ENCODE results near the gene CFAP99.
A peak's percentile ranks its signal among the peaks of the same experiment; 100 is the strongest.

CFAP99 gene

GRCh38 chr4:2393353-2394270 lies 25.1 kb upstream of the CFAP99 start:
- no peak for DNase-seq

DNA sequence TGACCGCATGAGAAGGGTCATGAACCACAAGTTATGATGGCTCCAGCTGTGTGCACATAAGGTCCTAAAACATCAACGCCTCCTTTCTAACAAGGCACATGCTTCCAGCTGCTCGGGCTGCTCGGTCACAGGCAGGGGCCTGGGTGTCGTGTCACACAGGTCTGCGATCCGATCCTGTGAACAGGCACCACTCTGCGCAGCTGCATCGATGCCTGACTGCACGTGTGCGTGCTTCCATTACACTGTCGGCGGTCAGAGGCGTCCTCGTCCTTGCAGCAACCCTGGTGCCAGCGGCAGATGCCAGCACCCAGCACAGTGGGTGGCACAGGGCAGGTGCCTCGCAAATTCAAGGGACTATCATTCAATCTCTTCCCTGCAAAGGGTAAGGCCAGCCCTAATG lies 24.2 kb upstream of the CFAP99 start:
- DNase-seq = no peak

DNA sequence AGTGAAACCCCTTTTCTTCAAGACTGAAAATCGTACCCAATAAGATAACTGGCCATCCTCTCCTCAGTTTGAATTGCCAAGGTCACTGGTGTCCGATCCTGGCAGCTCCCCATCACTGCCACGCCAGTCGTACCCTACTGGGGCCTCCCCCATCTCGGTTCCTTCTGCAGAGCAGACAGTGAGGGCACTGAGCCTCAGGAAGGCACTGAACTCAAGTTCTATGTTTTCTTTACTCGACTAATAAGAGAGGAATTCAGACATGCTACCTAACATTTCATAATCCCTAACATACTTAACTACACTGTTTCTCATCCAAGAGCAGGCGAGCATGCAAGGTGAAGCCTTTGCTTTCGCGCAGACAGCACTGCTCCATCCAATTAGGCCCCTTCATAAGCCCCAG lies 23.7 kb upstream of the CFAP99 start:
- DNase-seq = no peak

DNA sequence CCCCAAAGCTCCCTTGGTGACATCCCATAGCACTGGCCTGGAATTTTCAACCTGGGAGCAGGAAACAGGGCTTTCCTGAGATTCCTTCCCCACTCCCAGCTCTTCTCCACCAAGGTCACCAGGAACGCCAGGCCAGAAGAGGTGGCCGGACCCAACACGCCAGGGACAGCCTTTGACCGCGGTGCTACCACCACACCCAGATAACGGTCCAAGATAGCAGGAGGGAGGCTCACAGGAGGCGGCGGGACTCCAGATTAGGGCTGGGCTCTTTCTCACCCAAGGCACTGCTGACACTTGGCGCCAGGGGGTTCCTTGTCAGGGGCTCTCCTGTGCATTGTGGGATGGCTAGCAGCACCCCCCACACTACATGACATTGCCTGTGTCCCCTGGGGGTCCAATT lies 23.2 kb upstream of the CFAP99 start:
- DNase-seq = no peak

GRCh38 chr4:2396781-2397368 lies 21.9 kb upstream of the CFAP99 start:
- DNase-seq = no peak

GRCh38 chr4:2397596-2398379 lies 21.0 kb upstream of the CFAP99 start:
- no peak for DNase-seq

DNA sequence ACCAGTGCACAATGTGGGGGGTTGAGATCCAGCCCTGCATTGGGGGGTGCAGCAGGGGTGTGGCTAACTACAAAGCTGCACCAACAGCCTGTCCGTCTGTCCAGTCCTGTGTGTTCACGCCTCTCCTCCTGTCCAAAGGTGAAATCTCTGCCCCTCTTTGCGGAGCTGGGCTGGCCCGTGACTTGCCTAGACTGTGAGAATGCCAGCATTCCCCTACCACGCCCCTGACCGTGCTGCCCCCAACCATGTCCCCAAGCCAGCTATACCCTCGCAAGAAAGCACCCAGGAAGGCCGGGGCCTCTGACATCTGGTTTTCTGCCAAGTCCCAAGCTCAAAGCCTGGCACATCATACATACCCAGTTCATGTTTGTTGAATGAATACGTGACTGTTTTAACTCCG lies 19.5 kb upstream of the CFAP99 start:
- DNase-seq = no peak

DNA sequence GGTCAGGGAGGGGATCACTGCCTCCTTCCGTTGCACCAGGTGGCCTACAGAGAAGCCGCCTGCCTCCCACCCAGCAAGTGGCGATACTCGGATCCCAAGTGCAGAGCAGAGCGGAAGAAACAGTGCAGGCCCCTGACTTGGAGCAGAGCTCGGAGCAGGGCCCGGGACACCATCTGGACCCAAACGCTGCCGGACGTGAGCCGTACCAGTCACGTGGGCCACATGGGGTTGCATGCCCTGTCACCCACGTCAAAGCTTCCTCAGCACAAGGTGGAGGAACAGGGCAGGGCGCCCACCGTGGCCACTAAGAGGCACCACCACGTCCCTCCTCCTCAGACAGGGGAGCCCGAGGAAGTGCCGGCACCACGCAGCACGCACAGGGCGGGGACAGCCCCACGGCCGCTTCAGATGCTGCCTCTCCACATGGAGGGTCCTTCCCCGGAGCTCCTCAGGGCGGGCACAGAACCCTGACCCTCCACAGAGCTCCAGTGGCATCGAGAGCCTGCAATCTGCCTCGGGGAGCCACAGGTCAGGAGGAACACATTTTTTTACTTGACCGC lies 19.0 kb upstream of the CFAP99 start:
- no peak for DNase-seq

DNA sequence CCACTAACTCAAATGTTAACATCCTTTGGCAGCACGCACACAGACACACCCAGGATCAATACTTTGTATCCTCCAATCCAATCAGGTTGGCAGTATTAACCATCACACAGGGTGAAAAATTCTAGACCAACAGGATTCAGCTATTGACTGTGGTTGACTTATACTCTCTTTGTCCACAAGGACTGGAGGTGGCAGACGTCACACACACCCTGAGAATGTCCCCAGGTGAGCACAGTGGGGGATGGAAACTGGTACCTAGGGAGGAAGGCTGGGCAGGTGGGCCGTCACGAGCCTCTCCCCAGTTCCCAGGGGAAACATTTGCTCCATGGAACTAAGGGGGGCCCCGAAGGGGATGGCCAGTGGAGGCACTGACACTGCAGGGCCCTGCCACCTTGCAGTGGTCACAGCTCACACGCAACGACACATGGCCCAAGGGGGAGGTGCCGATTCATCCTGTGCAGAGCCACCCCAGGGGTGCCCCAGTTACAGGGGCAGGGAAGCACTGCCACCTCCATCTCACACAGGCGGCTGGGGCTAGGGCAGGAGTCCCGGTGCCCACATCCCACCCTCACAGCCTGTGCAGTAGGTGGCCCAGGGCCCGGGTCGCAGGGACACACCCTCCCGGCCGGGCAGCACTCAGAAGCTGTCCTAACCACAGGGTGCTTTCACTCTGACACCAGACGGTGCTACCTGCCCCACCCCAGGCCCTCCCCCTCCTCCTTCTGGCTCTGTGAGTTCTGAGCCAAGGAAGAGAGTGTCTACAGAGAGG lies 17.7 kb upstream of the CFAP99 start:
- DNase-seq = no peak

DNA sequence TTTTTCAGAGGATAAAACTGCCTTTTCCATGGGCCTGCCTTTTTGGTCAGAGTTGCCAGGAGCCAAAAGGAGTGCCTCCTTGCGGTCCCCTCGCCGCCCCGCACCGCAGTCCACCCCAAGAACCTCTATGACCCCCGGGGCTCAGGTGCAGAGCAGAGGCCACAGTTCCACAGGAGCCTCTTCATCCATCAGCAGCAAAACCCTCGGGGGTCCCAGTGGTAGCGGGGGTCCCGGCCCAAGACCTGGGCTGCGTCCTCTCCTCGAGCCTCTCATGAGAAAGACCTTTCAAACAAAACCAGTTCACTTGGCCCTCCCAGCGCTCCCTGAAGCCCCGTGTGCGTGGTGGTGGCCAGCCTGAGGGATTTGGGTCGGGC lies 17.2 kb upstream of the CFAP99 start:
- no peak for DNase-seq

DNA sequence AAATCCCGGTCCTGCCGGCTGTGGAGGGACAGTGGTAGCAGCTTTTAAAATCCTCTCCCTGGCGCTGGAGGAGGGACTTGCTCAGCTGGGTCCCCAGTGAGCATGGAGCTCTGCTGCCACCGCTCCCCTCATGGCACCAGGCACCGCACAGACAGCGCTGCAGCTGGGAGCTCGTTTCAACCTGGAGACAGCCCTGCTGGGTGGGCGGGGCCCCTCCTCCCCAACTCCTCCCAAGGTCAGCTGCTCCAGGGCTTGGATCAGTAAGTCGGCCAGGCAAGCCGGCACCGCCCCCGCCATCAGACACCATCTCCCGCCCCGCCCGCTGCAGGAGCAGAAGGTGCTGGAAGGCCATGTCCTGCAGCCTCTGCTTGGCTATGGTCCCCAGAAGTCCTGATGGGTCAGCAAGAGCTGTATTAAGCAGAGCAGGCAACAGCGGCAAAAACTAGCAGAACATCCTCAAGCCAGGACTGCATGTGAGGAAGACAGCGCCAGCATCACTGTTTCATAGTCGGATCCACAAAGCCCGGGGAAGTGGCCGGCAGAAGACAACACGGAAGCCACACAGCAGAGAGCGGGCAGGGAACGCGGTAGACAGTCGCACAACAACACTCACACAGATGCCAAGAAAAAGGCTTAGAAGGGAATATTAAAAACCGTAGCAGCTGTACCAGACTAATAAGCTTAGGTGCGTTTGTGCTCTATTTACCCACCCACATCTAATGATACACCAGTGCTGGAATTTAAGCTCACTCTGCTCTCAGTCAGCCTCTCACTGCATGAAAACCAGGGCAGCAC lies 16.5 kb upstream of the CFAP99 start:
- peak in 1 of 2 donors; percentile 65 for DNase-seq

GRCh38 chr4:2402941-2403340 lies 15.8 kb upstream of the CFAP99 start:
- peak in 1 of 2 donors; percentile 68 for DNase-seq

GRCh38 chr4:2406406-2406805 lies 12.3 kb upstream of the CFAP99 start:
- no peak for DNase-seq

DNA sequence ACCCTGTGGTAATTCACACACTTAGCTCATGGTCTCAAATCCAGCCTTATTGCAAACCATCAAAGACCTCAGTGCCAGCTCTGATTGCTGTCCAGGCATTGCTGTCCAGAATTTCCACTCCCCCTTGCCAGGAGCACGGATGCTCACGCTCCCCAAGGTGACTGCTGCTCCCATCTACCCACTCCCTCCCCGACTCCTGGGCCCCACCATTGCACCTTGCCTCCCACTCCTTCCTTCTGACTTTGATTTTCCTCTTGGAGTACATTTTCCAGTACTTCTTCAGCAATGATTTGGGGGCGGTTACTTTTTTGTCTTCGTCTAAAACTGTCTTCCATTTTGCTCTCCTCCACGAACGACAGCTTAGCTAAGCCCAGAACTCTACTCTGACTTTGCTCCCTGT lies 11.8 kb upstream of the CFAP99 start:
- DNase-seq = no peak

- DNase-seq = no peak
These were observed 10.8 kb upstream of the CFAP99 start for GRCh38 chr4:2407991-2408342.

- DNase-seq = no peak
These were observed 10.3 kb upstream of the CFAP99 start for GRCh38 chr4:2408401-2408958.

DNA sequence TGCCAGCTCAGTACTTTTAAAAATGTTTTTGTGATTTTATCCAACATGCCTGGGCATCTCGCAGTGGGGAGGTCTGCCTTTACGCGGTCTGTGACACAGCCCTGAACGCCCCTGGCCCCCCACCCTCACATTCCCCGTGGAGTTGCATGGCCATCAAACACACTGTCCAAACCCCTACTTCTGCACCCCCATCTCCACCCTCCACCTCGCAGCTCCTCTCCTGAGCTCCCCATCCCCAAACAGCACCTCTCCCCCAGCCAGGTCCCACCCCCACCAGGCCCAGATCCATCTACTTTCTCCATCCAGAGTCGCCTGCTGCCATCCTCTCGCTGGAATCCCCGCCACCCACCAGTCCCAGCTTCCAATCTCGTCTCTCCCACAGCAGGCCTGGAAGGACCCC lies 9.8 kb upstream of the CFAP99 start:
- DNase-seq = no peak

- DNase-seq = no peak
These were observed 9.4 kb upstream of the CFAP99 start for GRCh38 chr4:2409381-2409783.

- no peak for DNase-seq
These were observed 6.8 kb upstream of the CFAP99 start for GRCh38 chr4:2411786-2412510.

DNA sequence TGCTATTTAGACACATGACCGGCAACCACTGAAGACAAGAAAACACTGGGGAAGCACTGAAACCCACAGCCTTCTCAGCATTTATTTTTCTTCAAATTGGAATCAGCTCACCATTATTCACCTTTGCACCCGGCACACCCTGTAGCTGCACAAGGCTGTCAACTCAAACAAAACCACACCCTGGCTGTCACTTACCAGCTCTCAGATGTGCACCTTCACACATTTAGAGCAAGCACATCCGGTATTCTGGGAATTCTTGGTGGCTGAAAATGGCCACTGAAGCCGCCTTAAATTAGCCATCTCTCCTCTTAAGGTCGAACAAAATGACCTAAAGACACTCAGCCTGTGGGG lies 6.2 kb upstream of the CFAP99 start:
- DNase-seq = no peak
